SK-N-SH (cell line): ENCODE data around the gene PARP2. TPM values are rescaled to one million over a fixed set of nuclear protein-coding genes. Genes with fewer than 3 reads are reported as not detected.

Experiments used
- CTCF ChIA-PET: fragments of 300-600, 350-600 bp; formaldehyde crosslinking; extraction: SDS; loops from one replicate; lab custom pipeline; 2021; lab: Yijun Ruan, JAX
- POLR2A ChIA-PET: fragments of 350-600 bp; sonication (Branson Sonifier 250); formaldehyde crosslinking; extraction: SDS; loops from one replicate; lab custom pipeline; 2020; ENCODE audit warnings: antibody characterized with exemption, inconsistent platforms; lab: Yijun Ruan, JAX
- DNase-seq: peaks from one replicate; pipeline ENCODE4 v3.0.0; 2012
- H2AFZ ChIP-seq: fragments of 200-600 bp; sonication (generic); 2 replicates; pipeline ENCODE4 v1.8.1; 2016; ENCODE audit warnings: antibody characterized with exemption, mild to moderate bottlenecking, low read depth
- H3F3A ChIP-seq: fragments of 200-600 bp; sonication (generic); replicated peaks from 2 replicates; pipeline ENCODE3; 2016; ENCODE audit warnings: antibody characterized with exemption, mild to moderate bottlenecking; ENCODE audit not compliant: insufficient read depth
- H3K27ac ChIP-seq, 2 experiments: fragments of 200-500 bp in 1 of 2; fragments of 200-600 bp in 1 of 2; sonication (Bioruptor generic) in 1 of 2; sonication (generic), shearing (Covaris generic) in 1 of 2; 2 replicates each; pipeline versions ENCODE4 v1.5.1 to v1.6.1; 2014 to 2016; ENCODE audit warnings: low read depth in 2 of 2, inconsistent platforms in 1 of 2, low read length in 1 of 2, mild to moderate bottlenecking in 1 of 2, mixed read lengths in 1 of 2
- H3K27me3 ChIP-seq: fragments of 200-600 bp; sonication (generic), shearing (Covaris generic); 2 replicates; pipeline ENCODE4 v1.6.1; 2016; ENCODE audit warnings: mixed run types; ENCODE audit not compliant: insufficient read depth
- H3K36me3 ChIP-seq, 2 experiments: fragments of 200-500 bp in 1 of 2; fragments of 200-600 bp in 1 of 2; sonication (Bioruptor generic) in 1 of 2; sonication (generic) in 1 of 2; replicated peaks in 1 of 2; 2 replicates each; pipeline versions ENCODE3 to v1.5.1; 2014 to 2016; ENCODE audit warnings: low read length in 1 of 2, mild to moderate bottlenecking in 1 of 2; ENCODE audit not compliant: insufficient read depth in 2 of 2, control insufficient read depth in 1 of 2
- H3K4me1 ChIP-seq, 2 experiments: fragments of 200-500 bp in 1 of 2; fragments of 200-600 bp in 1 of 2; sonication (Bioruptor generic) in 1 of 2; sonication (generic), shearing (Covaris generic) in 1 of 2; 2 replicates each; pipeline versions ENCODE4 v1.5.1 to v1.6.1; 2014 to 2016; ENCODE audit warnings: low read depth in 1 of 2, low read length in 1 of 2, mixed run types in 1 of 2; ENCODE audit not compliant: insufficient read depth in 2 of 2, control insufficient read depth in 1 of 2
- H3K4me2 ChIP-seq: fragments of 200-600 bp; sonication (generic), shearing (Covaris generic); 2 replicates; pipeline ENCODE4 v1.6.1; 2017; ENCODE audit warnings: mixed run types
- H3K4me3 ChIP-seq, 2 experiments: fragments of 200-500 bp in 1 of 2; fragments of 200-600 bp in 1 of 2; sonication (Bioruptor generic) in 1 of 2; sonication (generic), shearing (Covaris generic) in 1 of 2; 2 replicates each; pipeline versions ENCODE4 v1.5.1 to v1.8.1; 2014 to 2016; ENCODE audit warnings: low read depth in 2 of 2, inconsistent platforms in 1 of 2, low read length in 1 of 2, mild to moderate bottlenecking in 1 of 2, mixed read lengths in 1 of 2, moderate library complexity in 1 of 2
- H3K79me2 ChIP-seq: fragments of 200-600 bp; sonication (generic); 2 replicates; pipeline ENCODE4 v1.8.1; 2017; ENCODE audit warnings: mild to moderate bottlenecking; ENCODE audit not compliant: insufficient read depth
- H3K9ac ChIP-seq: fragments of 200-600 bp; sonication (generic); 2 replicates; pipeline ENCODE4 v1.6.1; 2017; ENCODE audit warnings: mixed run types
- H3K9me2 ChIP-seq: fragments of 200-600 bp; sonication (generic); 2 replicates; pipeline ENCODE4 v1.6.1; 2017; ENCODE audit warnings: mixed run types
- H3K9me3 ChIP-seq: fragments of 200-600 bp; sonication (generic); 2 replicates; pipeline ENCODE4 v1.6.1; 2017; ENCODE audit warnings: mixed run types, mild to moderate bottlenecking, moderate library complexity
- H4K20me1 ChIP-seq: fragments of 200-600 bp; sonication (generic); 2 replicates; pipeline ENCODE4 v1.6.1; 2017; ENCODE audit warnings: mild to moderate bottlenecking, mixed run types; ENCODE audit not compliant: insufficient read depth
- CHD2 ChIP-seq: fragments of 150-350 bp; IDR thresholded peaks from 2 replicates; pipeline ENCODE4 v1.6.1; 2018; ENCODE audit warnings: low read length; ENCODE audit not compliant: partially characterized antibody
- CTCF ChIP-seq: fragments of 200-600 bp; sonication (generic); IDR thresholded peaks from 2 replicates; pipeline ENCODE4 v1.6.1; 2017; ENCODE audit warnings: antibody characterized with exemption, mild to moderate bottlenecking, moderate library complexity
- ELF1 ChIP-seq: IDR thresholded peaks from 2 replicates; pipeline ENCODE4 v1.4.0; 2012
- EP300 ChIP-seq, 2 experiments: IDR thresholded peaks; 2 replicates each; pipeline versions ENCODE4 v1.4.0 to v1.6.1; 2012; ENCODE audit warnings: borderline replicate concordance in 1 of 2, low read depth in 1 of 2, low read length in 1 of 2
- EZH2phosphoT487 ChIP-seq: fragments of 200-600 bp; sonication (generic); IDR thresholded peaks from 2 replicates; pipeline ENCODE4 v1.6.1; 2017; ENCODE audit warnings: low read depth, mixed run types, mild to moderate bottlenecking, antibody characterized with exemption, moderate library complexity, borderline replicate concordance
- FOXJ3 ChIP-seq: sonication (generic); formaldehyde crosslinking; IDR thresholded peaks from 2 replicates; pipeline ENCODE4 v1.5.1; 2020; ENCODE audit warnings: mild to moderate bottlenecking, missing genetic modification reagents
- GATA2 ChIP-seq: sonication (generic); formaldehyde crosslinking; IDR thresholded peaks from 2 replicates; pipeline ENCODE4 v1.5.0; 2020; ENCODE audit warnings: mild to moderate bottlenecking, missing genetic modification reagents
- IRF3 ChIP-seq: fragments of 150-350 bp; IDR thresholded peaks from 2 replicates; pipeline ENCODE4 v1.6.1; 2016; ENCODE audit warnings: mild to moderate bottlenecking, low read depth, low read length
- MEF2A ChIP-seq: IDR thresholded peaks from 2 replicates; pipeline ENCODE4 v1.4.0; 2012; ENCODE audit warnings: low read depth, borderline replicate concordance
- MXI1 ChIP-seq: IDR thresholded peaks from 2 replicates; pipeline ENCODE4 v1.6.1; 2012; ENCODE audit warnings: mild to moderate bottlenecking, low read depth, low read length, improper control_type of control experiment
- NFIC ChIP-seq: IDR thresholded peaks from 2 replicates; pipeline ENCODE4 v1.4.0; 2012; ENCODE audit warnings: borderline replicate concordance
- RAD21 ChIP-seq: IDR thresholded peaks from 2 replicates; pipeline ENCODE4 v1.6.1; 2012; ENCODE audit warnings: mild to moderate bottlenecking, low read length
- RCOR1 ChIP-seq: fragments of 150-350 bp; IDR thresholded peaks from 2 replicates; pipeline ENCODE4 v1.6.1; 2017; ENCODE audit warnings: antibody characterized with exemption, low read length
- RFX5 ChIP-seq: IDR thresholded peaks from 2 replicates; pipeline ENCODE4 v1.6.1; 2012; ENCODE audit warnings: mild to moderate bottlenecking, improper control_type of control experiment, low read length
- RXRA ChIP-seq: IDR thresholded peaks from 2 replicates; pipeline ENCODE4 v1.4.0; 2012; ENCODE audit warnings: low read depth, mild to moderate bottlenecking, borderline replicate concordance
- SMC3 ChIP-seq: IDR thresholded peaks from 2 replicates; pipeline ENCODE4 v1.6.1; 2012; ENCODE audit warnings: low read depth, low read length, improper control_type of control experiment
- TAF1 ChIP-seq: IDR thresholded peaks from 2 replicates; pipeline ENCODE4 v1.6.1; 2012; ENCODE audit warnings: low read depth, mild to moderate bottlenecking, low read length, moderate library complexity, borderline replicate concordance
- WGBS: methylation state at CpG from one replicate; pipeline ENCODE4 v1.1.6; 2017; ENCODE audit warnings: low lambda C conversion rate; 5-methylcytosine and 5-hydroxymethylcytosine counted together
- polyA plus RNA-seq, 3 experiments: library from polyadenylated mRNA; depleted of rRNA; stranded (reverse); fragments of >200 nt; gene quantifications; 2 replicates each; pipeline ENCODE4 v1.2.3, GENCODE V29; 2012
- TF ChIP-seq, protein P1 (sequence below): IDR thresholded peaks from 2 replicates; pipeline ENCODE4 v1.4.0; 2012; ENCODE audit warnings: low read depth, borderline replicate concordance
- TF ChIP-seq, protein P2 (sequence below): IDR thresholded peaks from 2 replicates; pipeline ENCODE4 v1.4.0; 2012; ENCODE audit warnings: low read depth

Gene PARP2
- polyA plus RNA-seq, 1 of the 3 experiments (the other 2 are of a cell fraction) = 23.3 TPM

DNA sequence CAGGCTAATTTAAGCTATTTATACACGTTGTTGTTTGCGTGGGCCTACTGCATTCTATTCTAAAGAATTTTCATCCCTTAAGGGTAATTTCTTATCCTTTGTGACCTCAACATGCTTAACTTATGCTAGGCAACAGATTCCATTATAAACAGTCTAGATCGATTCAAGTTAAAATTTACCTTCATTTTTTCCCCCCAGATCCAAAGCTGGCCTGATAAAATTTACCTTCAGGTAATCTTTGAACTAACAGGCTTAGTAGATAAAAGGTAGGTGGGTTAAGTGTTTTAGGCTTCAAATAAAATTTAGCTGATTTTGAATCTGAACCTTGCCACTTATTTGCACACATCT, 10.0 kb upstream of the PARP2 start:
- Histone ChIP-seq H3K9me2 (no peaks in the 10 kb centered on the region), H3K36me3 (peaks cover 6 to 7% of the 10 kb centered on the region in 2 experiments), H2AFZ (peak overlapping the region; percentile 91), H3K9ac (peak overlapping the region; percentile 14; the same call in 1 of the 2 replicates), H3K4me2 (peak overlapping the region; percentile 95; the same call in 1 of the 2 replicates), H3K4me1 (peaks cover 0 to 5% of the 10 kb centered on the region in 2 experiments; a peak in 2 of 4 replicates), H3K27me3 (no peaks in the 10 kb centered on the region), H4K20me1 (no peaks in the 10 kb centered on the region), H3K79me2 (peaks cover 44% of the 10 kb centered on the region), H3F3A (peaks cover 14% of the 10 kb centered on the region), H3K9me3 (no peaks in the 10 kb centered on the region), H3K4me3 (peak overlapping the region; percentile 86 to 88), H3K27ac (peak overlapping the region; percentile 80 to 89; a peak in 3 of 4 replicates)
- 0% methylated on average over 3 of the region's 3 CpGs for WGBS
- POLR2A ChIA-PET = interaction anchor here (1.5 kb wide), 1 partner anchor 10 kb away, joined by 4 read pairs; the partner anchor contains the start of gene PARP2
- CTCF ChIA-PET = interaction anchor here (0.7 to 1.9 kb wide), 6 partner anchors 9 to 280 kb away, joined by 3 to 9 read pairs (median 4); partner anchors contain the start of genes PARP2 and PIP4P1
- TF ChIP-seq, protein P1, sequence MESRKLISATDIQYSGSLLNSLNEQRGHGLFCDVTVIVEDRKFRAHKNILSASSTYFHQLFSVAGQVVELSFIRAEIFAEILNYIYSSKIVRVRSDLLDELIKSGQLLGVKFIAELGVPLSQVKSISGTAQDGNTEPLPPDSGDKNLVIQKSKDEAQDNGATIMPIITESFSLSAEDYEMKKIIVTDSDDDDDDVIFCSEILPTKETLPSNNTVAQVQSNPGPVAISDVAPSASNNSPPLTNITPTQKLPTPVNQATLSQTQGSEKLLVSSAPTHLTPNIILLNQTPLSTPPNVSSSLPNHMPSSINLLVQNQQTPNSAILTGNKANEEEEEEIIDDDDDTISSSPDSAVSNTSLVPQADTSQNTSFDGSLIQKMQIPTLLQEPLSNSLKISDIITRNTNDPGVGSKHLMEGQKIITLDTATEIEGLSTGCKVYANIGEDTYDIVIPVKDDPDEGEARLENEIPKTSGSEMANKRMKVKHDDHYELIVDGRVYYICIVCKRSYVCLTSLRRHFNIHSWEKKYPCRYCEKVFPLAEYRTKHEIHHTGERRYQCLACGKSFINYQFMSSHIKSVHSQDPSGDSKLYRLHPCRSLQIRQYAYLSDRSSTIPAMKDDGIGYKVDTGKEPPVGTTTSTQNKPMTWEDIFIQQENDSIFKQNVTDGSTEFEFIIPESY = no peak
- TF ChIP-seq IRF3 = no peak
- TF ChIP-seq CTCF = no peak
- TF ChIP-seq, protein P2, sequence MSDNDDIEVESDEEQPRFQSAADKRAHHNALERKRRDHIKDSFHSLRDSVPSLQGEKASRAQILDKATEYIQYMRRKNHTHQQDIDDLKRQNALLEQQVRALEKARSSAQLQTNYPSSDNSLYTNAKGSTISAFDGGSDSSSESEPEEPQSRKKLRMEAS = no peak
- no peak for TF ChIP-seq MEF2A
- no peak for TF ChIP-seq RXRA
- TF ChIP-seq EP300 (IDR thresholded peaks at IDR 0.05; ENCODE audit: borderline replicate concordance in 1 of 2, low read depth in 1 of 2, low read length in 1 of 2) = no peak
- no peak for TF ChIP-seq FOXJ3 (CRISPR knock-in tag)
- no peak for TF ChIP-seq RAD21
- no peak for DNase-seq

GRCh38 chr14:20334017-20334416, 9.4 kb upstream of the PARP2 start:
- Histone ChIP-seq H3K9ac (no peak overlapping the region), H3K36me3 (peaks cover under 1 to 2% of the 10 kb centered on the region in 2 experiments), H3K4me1 (peaks cover 0 to 5% of the 10 kb centered on the region in 2 experiments; a peak in 2 of 4 replicates), H3K4me3 (no peak overlapping the region; a peak in 1 of 4 replicates), H4K20me1 (no peaks in the 10 kb centered on the region), H3K27me3 (no peaks in the 10 kb centered on the region), H3K27ac (no peak overlapping the region; a peak in 1 of 4 replicates), H3K9me2 (no peaks in the 10 kb centered on the region), H3K9me3 (no peaks in the 10 kb centered on the region), H3F3A (peaks cover 9% of the 10 kb centered on the region), H3K4me2 (no peak overlapping the region), H3K79me2 (peaks cover 38% of the 10 kb centered on the region), H2AFZ (no peak overlapping the region)
- no peak for DNase-seq
- ChIA-PET CTCF (interaction anchor here (0.8 to 1.2 kb wide), 4 partner anchors 9 to 280 kb away, joined by 3 to 4 read pairs (median 3); partner anchors contain the start of genes PARP2 and PIP4P1), POLR2A (interaction anchor here (1.5 kb wide), 1 partner anchor 10 kb away, joined by 4 read pairs; the partner anchor contains the start of gene PARP2)
- 74% methylated on average over 7 of the region's 7 CpGs for WGBS
- no peak for TF ChIP-seq ELF1
- no peak for TF ChIP-seq RFX5
- no peak for TF ChIP-seq CHD2
- no peak for TF ChIP-seq NFIC
- no peak for TF ChIP-seq IRF3
- TF ChIP-seq RXRA = no peak
- TF ChIP-seq EZH2phosphoT487 = no peak
- TF ChIP-seq GATA2 = no peak
- TF ChIP-seq TAF1 = no peak
- TF ChIP-seq RCOR1 = no peak
- TF ChIP-seq RAD21 = no peak
- no peak for TF ChIP-seq SMC3
- TF ChIP-seq EP300 (IDR thresholded peaks at IDR 0.05; ENCODE audit: borderline replicate concordance in 1 of 2, low read depth in 1 of 2, low read length in 1 of 2) = no peak
- TF ChIP-seq MXI1 = no peak
